Ishikawa (cell line): ENCODE data around the gene C1orf21.

Experiments used
- CEBPB ChIP-seq: IDR thresholded peaks from 2 replicates; pipeline ENCODE4 v1.6.1; 2012
- EP300 ChIP-seq: IDR thresholded peaks from 2 replicates; pipeline ENCODE4 v1.6.1; 2012; ENCODE audit warnings: borderline replicate concordance
- MAX ChIP-seq: IDR thresholded peaks from 2 replicates; pipeline ENCODE4 v1.6.1; 2012
- TAF1 ChIP-seq: IDR thresholded peaks from 2 replicates; pipeline ENCODE4 v1.6.1; 2012; ENCODE audit warnings: low read depth, mild to moderate bottlenecking

- no peak for TF ChIP-seq CEBPB
- TF ChIP-seq EP300: no peak
- TF ChIP-seq TAF1: no peak
- no peak for TF ChIP-seq MAX
Measured at GRCh38 chr1:184640505-184640904, 253.7 kb downstream of the C1orf21 start.
